Measurements from ENCODE around the gene PDE1A.

DNA sequence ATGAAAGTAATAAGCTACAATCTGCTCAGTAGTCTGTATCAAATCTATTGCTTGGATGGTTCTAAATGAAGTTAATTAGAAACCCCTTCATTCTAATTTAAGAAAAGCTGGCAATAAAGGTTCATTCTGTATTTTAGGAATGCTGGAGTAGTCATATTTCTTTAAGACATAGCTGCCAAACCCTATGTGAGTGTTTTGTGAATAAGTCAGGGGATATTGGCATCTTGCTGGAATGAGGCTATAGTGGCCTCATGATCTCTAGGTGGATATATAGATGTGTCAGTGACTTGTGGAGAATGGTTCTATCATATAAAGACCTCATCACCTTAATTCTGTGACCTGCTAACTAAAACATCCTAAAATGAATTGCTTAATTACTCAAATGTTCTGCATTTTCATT, 196.3 kb downstream of the PDE1A start:
- TF ChIP-seq CTCF (conservative IDR thresholded peaks at IDR 0.05; ENCODE audit: low read depth, low read length) (no peak), EZH2 (IDR thresholded peaks at IDR 0.05; ENCODE audit: low read length, unreplicated experiment) (no peak)

Data from PC-3 (cell line).